Measurements from ENCODE around the gene ADGRG4.

Gene ADGRG4

DNA sequence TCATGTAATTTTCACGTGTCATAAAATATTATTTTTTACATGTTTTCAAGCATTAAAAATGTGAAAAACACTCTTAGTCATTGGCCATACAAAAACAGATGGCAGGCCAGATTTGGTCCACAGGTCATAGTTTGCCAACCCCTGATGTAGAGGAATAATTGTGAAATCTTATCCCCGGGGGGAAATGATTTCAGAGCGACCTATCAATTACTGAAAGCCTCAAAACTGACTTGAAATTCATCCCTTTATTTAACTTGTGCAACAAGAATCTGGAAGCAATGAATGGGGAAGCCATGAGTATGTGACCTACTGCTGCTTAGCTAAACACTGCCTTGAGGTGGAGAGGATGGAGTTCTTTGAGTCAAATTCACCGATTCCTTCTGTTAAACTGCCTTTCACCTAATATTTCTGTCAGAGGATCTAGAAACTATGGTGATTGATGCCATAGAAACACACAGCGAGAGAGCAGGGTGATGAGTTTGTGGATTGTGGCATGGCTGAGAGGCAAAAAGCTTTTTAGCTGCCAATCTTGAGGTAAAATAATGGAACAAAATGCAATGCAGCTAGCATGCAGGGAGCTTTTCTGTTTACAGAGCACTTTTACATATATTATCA is 156.6 kb downstream of the ADGRG4 start:
- no peak overlapping the region for H3K27ac ChIP-seq
- TF ChIP-seq CTCF (conservative IDR thresholded peaks at IDR 0.05) = no peak

DNA sequence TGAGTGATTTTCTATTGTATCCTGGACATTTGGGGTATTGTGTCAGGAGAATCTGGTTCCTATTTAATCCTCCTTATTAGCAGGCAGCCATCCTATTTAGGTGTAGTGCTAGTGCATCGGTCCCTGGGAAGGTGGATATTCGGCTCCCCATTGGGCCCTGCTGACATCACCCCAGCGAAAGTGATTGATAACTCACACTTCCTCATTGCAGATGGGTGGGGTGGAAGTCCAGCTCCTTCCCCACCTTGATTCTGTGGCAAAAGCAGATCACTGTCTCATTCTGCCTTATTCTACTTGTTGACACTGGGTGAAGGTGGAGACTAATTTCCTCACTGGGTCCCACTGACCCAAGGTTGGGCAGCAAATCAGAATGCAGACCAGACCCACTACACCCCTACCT is 163.8 kb downstream of the ADGRG4 start:
- no peak overlapping the region for H3K27ac ChIP-seq
- TF ChIP-seq CTCF (conservative IDR thresholded peaks at IDR 0.05) = no peak
